Endodermal cell (in vitro differentiated cells): ENCODE measurements around the gene ARHGAP8. TPM values are rescaled to one million over a fixed set of nuclear protein-coding genes. Genes with fewer than 3 reads are reported as not detected.
"Not testable (repeated sequence)": the region's sequence is repeated elsewhere in the genome, so short reads cannot be mapped to it uniquely, and the experiment has no call there.

Experiments used
- DNase-seq: peaks from one replicate; pipeline ENCODE4 v3.0.0-alpha.2; 2017
- H3K27ac ChIP-seq: 2 replicates; pipeline ENCODE4 v1.5.1; 2013; ENCODE audit warnings: mild to moderate bottlenecking, low read depth, low read length, moderate library complexity
- H3K27me3 ChIP-seq: 2 replicates; pipeline ENCODE4 v1.6.1; 2013; ENCODE audit warnings: mild to moderate bottlenecking, low read length, moderate library complexity; ENCODE audit not compliant: insufficient read depth, control insufficient read depth, poor library complexity, severe bottlenecking
- H3K36me3 ChIP-seq: 2 replicates; pipeline ENCODE4 v1.7.0; 2013; ENCODE audit warnings: mild to moderate bottlenecking, low read length, moderate library complexity; ENCODE audit not compliant: control insufficient read depth, insufficient read depth
- H3K4me1 ChIP-seq: one replicate; pipeline ENCODE4 v1.7.0; 2013; ENCODE audit warnings: low read length; ENCODE audit not compliant: control insufficient read depth, insufficient read depth
- H3K4me3 ChIP-seq: 2 replicates; pipeline ENCODE4 v1.5.1; 2013; ENCODE audit warnings: mild to moderate bottlenecking, low read length, moderate library complexity
- H3K9ac ChIP-seq: 2 replicates; pipeline ENCODE4 v1.6.1; 2013; ENCODE audit warnings: mild to moderate bottlenecking, low read length, moderate library complexity; ENCODE audit not compliant: poor library complexity, severe bottlenecking; ENCODE audit errors: extremely low read depth
- H3K9me3 ChIP-seq: 2 replicates; pipeline ENCODE4 v1.6.1; 2013; ENCODE audit warnings: mild to moderate bottlenecking, low read length, moderate library complexity; ENCODE audit not compliant: control insufficient read depth
- H3K27ac Mint-ChIP-seq: 2 replicates; pipeline ENCODE4 v1.8.0; 2020; ENCODE audit warnings: mixed read lengths
- H3K27me3 Mint-ChIP-seq: 2 replicates; pipeline ENCODE4 v1.8.0; 2021; ENCODE audit warnings: mild to moderate bottlenecking, mixed read lengths; ENCODE audit not compliant: insufficient read depth
- H3K36me3 Mint-ChIP-seq: 2 replicates; pipeline ENCODE4 v1.8.0; 2020; ENCODE audit warnings: low read depth, mixed read lengths
- H3K4me1 Mint-ChIP-seq: 2 replicates; pipeline ENCODE4 v1.8.0; 2020; ENCODE audit warnings: mixed read lengths
- H3K4me3 Mint-ChIP-seq: 2 replicates; pipeline ENCODE4 v1.8.0; 2020; ENCODE audit warnings: mild to moderate bottlenecking, moderate library complexity, mixed read lengths
- H3K9me3 Mint-ChIP-seq: 2 replicates; pipeline ENCODE4 v1.8.0; 2020; ENCODE audit warnings: mild to moderate bottlenecking, mixed read lengths
- WGBS, 2 experiments: methylation state at CpG; one replicate each; pipeline versions ENCODE4 v1.1.5 to v1.1.7; 2013; ENCODE audit warnings: missing lambda C conversion rate in 2 of 2, mixed read lengths in 1 of 2; ENCODE audit not compliant: insufficient coverage in 1 of 2, insufficient read length in 1 of 2; 5-methylcytosine and 5-hydroxymethylcytosine counted together
- total RNA-seq, 2 donors: library from RNA; stranded (reverse); fragmentation: NEBNext Ultra II Directional in 1 of 2; extraction: Animal tissue kit (Norgen Biotek cat#: 25700) in 1 of 2; gene quantifications; 2 replicates in 1 of 2; 3 replicates in 1 of 2; pipeline ENCODE4 v1.2.1, GENCODE V29; 2021
- TF ChIP-seq, protein P1 (sequence below): fragments of 200-600 bp; sonication (generic); conservative IDR thresholded peaks from 2 replicates; pipeline ENCODE4 v1.5.0; 2021; ENCODE audit warnings: antibody characterized with exemption, mild to moderate bottlenecking

Gene ARHGAP8
- total RNA-seq, 2 donors from 2014 or later: 45.2 to 51.3 TPM

DNA sequence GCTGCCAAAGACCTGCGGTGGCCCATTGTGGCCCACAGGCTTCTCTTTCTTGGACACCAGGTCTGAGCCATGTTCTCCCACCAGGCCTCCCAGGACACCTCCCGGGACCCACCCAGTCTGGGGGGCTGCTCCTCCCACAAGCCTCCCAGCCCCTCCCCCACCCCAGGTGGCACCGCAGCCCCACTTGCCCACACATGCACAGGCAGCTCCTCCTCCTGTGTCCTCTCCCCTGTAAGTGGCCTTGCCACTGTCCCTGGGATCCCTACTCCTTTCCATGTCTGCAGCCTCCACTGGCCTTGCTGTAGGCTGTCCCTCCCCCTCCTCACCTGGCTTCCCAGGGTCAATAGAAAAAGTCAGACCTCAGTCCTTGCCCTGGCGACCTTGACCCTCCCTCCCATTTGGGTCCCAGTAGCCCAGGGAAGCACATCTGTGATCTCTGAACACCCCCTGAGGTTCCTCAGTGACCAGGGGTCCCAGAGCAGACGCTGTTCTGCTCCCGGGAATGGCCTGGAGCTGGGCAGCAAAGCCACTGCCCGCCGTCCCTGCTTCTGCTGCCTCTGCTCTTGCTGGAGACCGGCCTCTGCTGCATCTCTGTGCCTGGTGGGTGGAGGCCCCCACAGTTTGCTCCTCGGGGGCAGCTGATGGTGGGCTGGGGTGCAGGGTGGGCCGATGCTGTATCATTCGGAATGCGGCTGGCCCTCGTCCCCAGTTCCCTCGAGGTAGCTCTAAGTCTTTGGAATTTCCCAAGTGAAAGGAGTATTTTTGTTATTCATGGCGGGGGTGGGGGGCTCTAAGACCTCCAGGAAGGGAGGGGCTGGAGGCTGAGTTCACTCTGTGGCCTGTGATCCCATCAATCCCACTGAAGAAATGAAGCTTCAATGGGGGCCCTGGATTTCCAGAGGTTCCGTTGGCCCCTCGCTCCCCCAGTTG, 43.6 kb downstream of the ARHGAP8 start:
- H3K4me3 Mint-ChIP-seq: peak overlapping the region; percentile 12
- H3K27ac ChIP-seq: no peak overlapping the region

DNA sequence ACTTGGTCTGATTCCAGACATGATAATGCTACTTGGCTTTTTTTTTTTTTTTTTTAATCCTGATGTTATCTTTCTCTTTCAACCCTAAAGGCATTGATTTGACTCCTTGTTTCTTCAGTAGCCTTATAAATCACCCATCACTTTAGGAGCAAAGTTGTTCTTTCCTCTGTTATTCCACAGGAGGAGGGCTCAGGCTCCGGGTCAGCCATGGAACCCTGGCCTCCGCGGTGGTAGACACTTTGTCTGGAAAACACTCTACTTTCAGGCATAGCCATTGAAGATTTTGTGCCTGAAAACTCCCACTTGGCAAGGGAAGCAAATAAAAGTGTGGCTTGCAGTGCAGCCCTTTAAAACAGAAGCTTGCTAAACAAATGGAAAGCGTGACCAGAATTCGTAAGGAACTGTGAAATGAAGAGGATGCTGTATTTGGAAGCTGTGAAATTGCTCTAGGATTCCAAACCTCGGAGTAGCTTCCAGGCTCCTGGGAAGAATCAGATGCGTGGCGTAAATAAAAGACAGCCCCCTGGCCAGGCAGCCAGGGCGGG, 44.9 kb downstream of the ARHGAP8 start:
- TF ChIP-seq, protein P1, sequence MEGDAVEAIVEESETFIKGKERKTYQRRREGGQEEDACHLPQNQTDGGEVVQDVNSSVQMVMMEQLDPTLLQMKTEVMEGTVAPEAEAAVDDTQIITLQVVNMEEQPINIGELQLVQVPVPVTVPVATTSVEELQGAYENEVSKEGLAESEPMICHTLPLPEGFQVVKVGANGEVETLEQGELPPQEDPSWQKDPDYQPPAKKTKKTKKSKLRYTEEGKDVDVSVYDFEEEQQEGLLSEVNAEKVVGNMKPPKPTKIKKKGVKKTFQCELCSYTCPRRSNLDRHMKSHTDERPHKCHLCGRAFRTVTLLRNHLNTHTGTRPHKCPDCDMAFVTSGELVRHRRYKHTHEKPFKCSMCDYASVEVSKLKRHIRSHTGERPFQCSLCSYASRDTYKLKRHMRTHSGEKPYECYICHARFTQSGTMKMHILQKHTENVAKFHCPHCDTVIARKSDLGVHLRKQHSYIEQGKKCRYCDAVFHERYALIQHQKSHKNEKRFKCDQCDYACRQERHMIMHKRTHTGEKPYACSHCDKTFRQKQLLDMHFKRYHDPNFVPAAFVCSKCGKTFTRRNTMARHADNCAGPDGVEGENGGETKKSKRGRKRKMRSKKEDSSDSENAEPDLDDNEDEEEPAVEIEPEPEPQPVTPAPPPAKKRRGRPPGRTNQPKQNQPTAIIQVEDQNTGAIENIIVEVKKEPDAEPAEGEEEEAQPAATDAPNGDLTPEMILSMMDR: no peak
- peak overlapping the region; percentile 8 for H3K27ac Mint-ChIP-seq
- H3K9ac ChIP-seq: no peak overlapping the region

More for the DNA sequence above, 43.6 kb downstream of the ARHGAP8 start:
- Histone ChIP-seq H3K27me3 (no peaks in the 10 kb centered on the region), H3K36me3 (no peaks in the 10 kb centered on the region), H3K4me3 (no peak overlapping the region), H3K9me3 (no peaks in the 10 kb centered on the region), H3K4me1 (peaks cover 9% of the 10 kb centered on the region), H3K9ac (peak overlapping the region; percentile 6)
- TF ChIP-seq, protein P1: no peak
- no peaks in the 10 kb centered on the region for H3K27me3 Mint-ChIP-seq
- H3K27ac Mint-ChIP-seq: peak overlapping the region; percentile 92
- 74 to 79% methylated on average over 7 to 18 of the region's 18 CpGs for WGBS, 2 experiments
- peak; percentile 77 for DNase-seq
- peaks cover 18% of the 10 kb centered on the region for H3K4me1 Mint-ChIP-seq
- peaks cover 21% of the 10 kb centered on the region for H3K36me3 Mint-ChIP-seq
- no peaks in the 10 kb centered on the region for H3K9me3 Mint-ChIP-seq

DNA sequence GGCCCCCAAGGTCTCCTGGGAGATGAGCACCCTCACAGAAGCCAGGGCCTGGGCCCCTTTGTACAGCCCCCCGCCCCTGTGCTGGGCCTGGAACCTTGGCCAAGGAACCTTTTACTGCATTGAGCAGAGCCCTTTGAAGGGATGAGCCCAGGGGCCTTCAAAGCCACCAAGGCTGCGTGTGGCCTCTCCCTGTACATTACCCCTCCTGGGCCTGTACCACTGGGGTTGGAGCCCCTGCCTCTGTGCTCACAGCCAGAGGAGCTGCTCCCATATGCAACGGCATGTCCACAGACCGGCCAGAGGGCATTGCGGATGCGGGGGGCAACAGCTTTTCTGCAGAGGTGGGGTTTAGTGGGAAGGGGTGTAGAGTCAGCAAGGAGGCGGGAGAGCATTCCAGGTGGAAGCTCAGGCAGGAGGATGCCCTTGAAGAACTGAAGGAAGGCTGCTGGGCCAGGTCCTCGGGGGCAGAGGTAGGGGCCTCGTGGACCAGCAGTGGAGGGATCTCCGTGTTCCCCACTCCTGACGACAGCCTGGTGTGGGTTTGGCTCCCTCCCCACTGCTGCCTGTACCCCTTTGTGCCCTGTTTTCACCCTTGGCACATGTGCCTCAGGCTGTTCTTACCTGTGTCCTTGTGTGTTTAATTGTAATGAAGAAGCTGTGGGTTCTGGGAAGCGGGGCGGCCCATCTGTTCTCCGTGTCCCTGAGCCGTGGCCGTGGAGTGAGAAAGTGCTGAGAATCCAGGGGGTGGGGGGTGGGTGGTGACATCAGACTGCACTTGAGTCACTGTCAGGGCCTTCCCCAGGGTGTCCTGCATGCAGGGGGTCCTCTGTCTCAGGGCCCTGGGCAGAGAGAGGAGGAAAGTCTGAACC, 46.9 kb downstream of the ARHGAP8 start:
- H3K9ac ChIP-seq: no peak overlapping the region
- peaks cover 9% of the 10 kb centered on the region for H3K36me3 Mint-ChIP-seq
- TF ChIP-seq, protein P1: no peak
- H3K4me3 Mint-ChIP-seq: no peak overlapping the region
- no peak for DNase-seq
- no peaks in the 10 kb centered on the region for H3K27me3 Mint-ChIP-seq
- no peak overlapping the region for H3K27ac ChIP-seq
- peaks cover 9% of the 10 kb centered on the region for H3K4me1 ChIP-seq
- no peaks in the 10 kb centered on the region for H3K9me3 ChIP-seq
- H3K4me3 ChIP-seq: no peak overlapping the region
- H3K27ac Mint-ChIP-seq: peak overlapping the region; percentile 52
- H3K27me3 ChIP-seq: no peaks in the 10 kb centered on the region
- 91 to 100% methylated on average over 4 to 16 of the region's 16 CpGs for WGBS, 2 experiments
- peaks cover 16% of the 10 kb centered on the region for H3K4me1 Mint-ChIP-seq
- no peaks in the 10 kb centered on the region for H3K36me3 ChIP-seq
- no peaks in the 10 kb centered on the region for H3K9me3 Mint-ChIP-seq

More for the DNA sequence above, 44.9 kb downstream of the ARHGAP8 start:
- H3K9me3 Mint-ChIP-seq: no peaks in the 10 kb centered on the region
- H3K4me3 ChIP-seq: no peak overlapping the region
- no peak for DNase-seq
- H3K36me3 ChIP-seq: no peaks in the 10 kb centered on the region
- no peaks in the 10 kb centered on the region for H3K27me3 ChIP-seq
- no peak overlapping the region for H3K27ac ChIP-seq
- no peaks in the 10 kb centered on the region for H3K9me3 ChIP-seq
- peaks cover 9% of the 10 kb centered on the region for H3K4me1 ChIP-seq
- H3K36me3 Mint-ChIP-seq: peaks cover 13% of the 10 kb centered on the region
- H3K4me1 Mint-ChIP-seq: peaks cover 18% of the 10 kb centered on the region
- H3K4me3 Mint-ChIP-seq: no peak overlapping the region
- 92 to 93% methylated on average over 9 of the region's 9 CpGs for WGBS, 2 experiments
- no peaks in the 10 kb centered on the region for H3K27me3 Mint-ChIP-seq

DNA sequence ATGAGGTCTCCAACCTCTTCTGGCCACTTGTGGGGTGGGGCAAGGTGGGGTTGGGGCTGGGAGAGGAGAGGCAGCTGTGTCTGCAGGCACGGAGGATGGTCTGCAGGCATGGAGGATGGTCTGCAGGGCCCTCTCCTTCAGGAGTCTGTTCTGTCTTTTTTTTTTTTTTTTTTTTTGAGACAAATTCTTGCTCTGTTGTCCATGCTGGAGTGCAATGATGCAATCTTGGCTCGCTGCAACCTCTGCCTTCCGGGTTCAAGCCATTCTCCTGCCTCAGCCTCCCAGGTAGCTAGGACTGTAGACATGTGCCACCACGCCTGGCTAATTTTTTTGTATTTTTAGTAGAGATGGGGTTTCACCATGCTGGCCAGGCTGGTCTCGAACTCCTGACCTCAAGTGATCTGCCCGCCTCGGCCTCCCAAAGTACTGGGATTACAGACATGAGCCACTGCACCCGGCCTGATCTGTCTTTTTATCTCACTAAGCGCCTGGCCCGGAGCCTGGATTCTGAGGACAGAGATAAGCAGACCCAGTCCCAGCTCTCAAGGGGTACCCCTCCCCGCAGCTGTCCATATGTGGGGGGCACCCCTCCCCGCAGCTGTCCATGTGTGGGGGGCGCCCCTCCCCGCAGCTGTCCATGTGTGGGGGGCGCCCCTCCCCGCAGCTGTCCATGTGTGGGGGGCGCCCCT, 47.7 kb downstream of the ARHGAP8 start:
- not testable (repeated sequence) for H3K4me1 ChIP-seq, H3K9me3 Mint-ChIP-seq, H3K27me3 ChIP-seq, H3K27ac Mint-ChIP-seq, H3K36me3 ChIP-seq, H3K9ac ChIP-seq, H3K27ac ChIP-seq, H3K9me3 ChIP-seq, H3K4me3 ChIP-seq, H3K27me3 Mint-ChIP-seq, H3K4me3 Mint-ChIP-seq, DNase-seq
- Mint-ChIP-seq H3K4me1 (peaks cover 16% of the 10 kb centered on the region), H3K36me3 (peaks cover 16% of the 10 kb centered on the region)
- 91 to 100% methylated on average over 6 to 10 of the region's 17 CpGs for WGBS, 2 experiments
